GM12872 (cell line): ENCODE measurements around the gene SLCO4A1.

Experiments
- CTCF ChIP-seq: IDR thresholded peaks from 3 replicates; pipeline ENCODE4 v1.5.1; 2011; ENCODE audit warnings: low read depth, mild to moderate bottlenecking, low read length, moderate library complexity; ENCODE audit not compliant: insufficient read depth

SLCO4A1 gene

GRCh38 chr20:62603907-62604785 lies 38.2 kb upstream of the SLCO4A1 start:
- TF ChIP-seq CTCF: no peak

- no peak for TF ChIP-seq CTCF
Observed at GRCh38 chr20:62604796-62605195, 37.5 kb upstream of the SLCO4A1 start.

GRCh38 chr20:62605236-62605943 lies 36.9 kb upstream of the SLCO4A1 start:
- no peak for TF ChIP-seq CTCF

GRCh38 chr20:62606016-62606415 lies 36.3 kb upstream of the SLCO4A1 start:
- TF ChIP-seq CTCF: no peak

GRCh38 chr20:62606551-62607201 lies 35.6 kb upstream of the SLCO4A1 start:
- no peak for TF ChIP-seq CTCF

GRCh38 chr20:62607366-62608217 lies 34.7 kb upstream of the SLCO4A1 start:
- TF ChIP-seq CTCF: no peak
